Measurements from ENCODE around the gene ITIH2. TPM values are rescaled to one million over a fixed set of nuclear protein-coding genes. Genes with fewer than 3 reads are reported as not detected.
"Not testable (repeated sequence)": the region's sequence is repeated elsewhere in the genome, so short reads cannot be mapped to it uniquely, and the experiment has no call there.

ITIH2 gene
- polyA plus RNA-seq, 2 of the 4 experiments (the other 2 are of a cell fraction): 0.31 to 0.54 TPM

GRCh38 chr10:7708832-7709231, 5.7 kb downstream of the ITIH2 start:
- TF ChIP-seq PBX3 (IDR thresholded peaks at IDR 0.05) (no peak), TFCP2L1 (CRISPR knock-in tag; IDR thresholded peaks at IDR 0.05) (no peak), ZFP36 (IDR thresholded peaks at IDR 0.05; ENCODE audit: borderline replicate concordance, partially characterized antibody) (no peak), RNF2 (IDR thresholded peaks at IDR 0.05; ENCODE audit: borderline replicate concordance, low read depth) (no peak), FOXS1 (CRISPR knock-in tag; IDR thresholded peaks at IDR 0.05) (no peak), USF2 (IDR thresholded peaks at IDR 0.05) (no peak), SMC3 (IDR thresholded peaks at IDR 0.05) (no peak), TP53 (CRISPR knock-in tag; IDR thresholded peaks at IDR 0.05) (no peak), MAX (IDR thresholded peaks at IDR 0.05) (no peak), NPAS2 (CRISPR knock-in tag; IDR thresholded peaks at IDR 0.05; ENCODE audit: borderline replicate concordance) (no peak), CBX2 (IDR thresholded peaks at IDR 0.05; ENCODE audit: borderline replicate concordance, low read depth) (no peak)
- Histone ChIP-seq H3K27ac (no peak overlapping the region), H3K4me3 (no peak overlapping the region), H3K4me2 (no peak overlapping the region), H3K9me3 (no peaks in the 10 kb centered on the region), H3K4me1 (peaks cover 14% of the 10 kb centered on the region; the same call in 2 of the 3 replicates)
- ChIA-PET CTCF (interaction anchor here (0.9 to 4.7 kb wide), 3 partner anchors 9 to 51 kb away, joined by 3 to 27 read pairs (median 7); no protein-coding TSS in a partner anchor), POLR2A (interaction anchor here (1.2 kb wide), 1 partner anchor 79 kb away, joined by 3 read pairs; the partner anchor contains the start of genes ATP5F1C and KIN)
- no peak for DNase-seq (ENCODE audit: low read depth in 1 of 2, low spot score in 1 of 2)
- WGBS (ENCODE audit: missing lambda C conversion rate): 75% methylated on average over 4 of the region's 4 CpGs
- no peak for FAIRE-seq
- no peak for ATAC-seq

- ATAC-seq (no peak), DNase-seq (ENCODE audit: low read depth in 1 of 2, low spot score in 1 of 2) (no peak), FAIRE-seq (no peak)
- WGBS (ENCODE audit: missing lambda C conversion rate): 53% methylated on average over 1 of the region's 1 CpG
- Histone ChIP-seq H3K4me3 (no peak overlapping the region), H3K9me3 (no peaks in the 10 kb centered on the region), H3K4me1 (peaks cover 14% of the 10 kb centered on the region; the same call in 2 of the 3 replicates), H3K4me2 (no peak overlapping the region), H3K27ac (no peak overlapping the region)
- POLR2A ChIA-PET: no interaction called here
- CTCF ChIA-PET: no interaction called here
- no peak for TF ChIP-seq EP300 (IDR thresholded peaks at IDR 0.05)
- no peak for TF ChIP-seq CHD4 (IDR thresholded peaks at IDR 0.05; ENCODE audit: borderline replicate concordance)
- TF ChIP-seq, protein P1, sequence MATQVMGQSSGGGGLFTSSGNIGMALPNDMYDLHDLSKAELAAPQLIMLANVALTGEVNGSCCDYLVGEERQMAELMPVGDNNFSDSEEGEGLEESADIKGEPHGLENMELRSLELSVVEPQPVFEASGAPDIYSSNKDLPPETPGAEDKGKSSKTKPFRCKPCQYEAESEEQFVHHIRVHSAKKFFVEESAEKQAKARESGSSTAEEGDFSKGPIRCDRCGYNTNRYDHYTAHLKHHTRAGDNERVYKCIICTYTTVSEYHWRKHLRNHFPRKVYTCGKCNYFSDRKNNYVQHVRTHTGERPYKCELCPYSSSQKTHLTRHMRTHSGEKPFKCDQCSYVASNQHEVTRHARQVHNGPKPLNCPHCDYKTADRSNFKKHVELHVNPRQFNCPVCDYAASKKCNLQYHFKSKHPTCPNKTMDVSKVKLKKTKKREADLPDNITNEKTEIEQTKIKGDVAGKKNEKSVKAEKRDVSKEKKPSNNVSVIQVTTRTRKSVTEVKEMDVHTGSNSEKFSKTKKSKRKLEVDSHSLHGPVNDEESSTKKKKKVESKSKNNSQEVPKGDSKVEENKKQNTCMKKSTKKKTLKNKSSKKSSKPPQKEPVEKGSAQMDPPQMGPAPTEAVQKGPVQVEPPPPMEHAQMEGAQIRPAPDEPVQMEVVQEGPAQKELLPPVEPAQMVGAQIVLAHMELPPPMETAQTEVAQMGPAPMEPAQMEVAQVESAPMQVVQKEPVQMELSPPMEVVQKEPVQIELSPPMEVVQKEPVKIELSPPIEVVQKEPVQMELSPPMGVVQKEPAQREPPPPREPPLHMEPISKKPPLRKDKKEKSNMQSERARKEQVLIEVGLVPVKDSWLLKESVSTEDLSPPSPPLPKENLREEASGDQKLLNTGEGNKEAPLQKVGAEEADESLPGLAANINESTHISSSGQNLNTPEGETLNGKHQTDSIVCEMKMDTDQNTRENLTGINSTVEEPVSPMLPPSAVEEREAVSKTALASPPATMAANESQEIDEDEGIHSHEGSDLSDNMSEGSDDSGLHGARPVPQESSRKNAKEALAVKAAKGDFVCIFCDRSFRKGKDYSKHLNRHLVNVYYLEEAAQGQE (IDR thresholded peaks at IDR 0.05): no peak
- TF ChIP-seq CBX8 (IDR thresholded peaks at IDR 0.05): no peak
- TF ChIP-seq HOXB5 (CRISPR knock-in tag; IDR thresholded peaks at IDR 0.05): no peak
- no peak for TF ChIP-seq EHF (CRISPR knock-in tag; IDR thresholded peaks at IDR 0.05)
- TF ChIP-seq ESRRA (IDR thresholded peaks at IDR 0.05; ENCODE audit: borderline replicate concordance, low read length): no peak
- TF ChIP-seq NFE2L2 (conservative IDR thresholded peaks at IDR 0.05; ENCODE audit: low read length): no peak
- no peak for TF ChIP-seq MAFK (IDR thresholded peaks at IDR 0.05; ENCODE audit: partially characterized antibody)
- TF ChIP-seq FOSB (CRISPR knock-in tag; IDR thresholded peaks at IDR 0.05): no peak
- TF ChIP-seq, protein P2, sequence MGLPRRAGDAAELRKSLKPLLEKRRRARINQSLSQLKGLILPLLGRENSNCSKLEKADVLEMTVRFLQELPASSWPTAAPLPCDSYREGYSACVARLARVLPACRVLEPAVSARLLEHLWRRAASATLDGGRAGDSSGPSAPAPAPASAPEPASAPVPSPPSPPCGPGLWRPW (IDR thresholded peaks at IDR 0.05): no peak
- TF ChIP-seq ZFP36 (IDR thresholded peaks at IDR 0.05; ENCODE audit: borderline replicate concordance, partially characterized antibody): no peak
- no peak for TF ChIP-seq CEBPB (IDR thresholded peaks at IDR 0.05)
- no peak for TF ChIP-seq MAZ (IDR thresholded peaks at IDR 0.05; ENCODE audit: borderline replicate concordance, low read depth, low read length)
- TF ChIP-seq, protein P3, sequence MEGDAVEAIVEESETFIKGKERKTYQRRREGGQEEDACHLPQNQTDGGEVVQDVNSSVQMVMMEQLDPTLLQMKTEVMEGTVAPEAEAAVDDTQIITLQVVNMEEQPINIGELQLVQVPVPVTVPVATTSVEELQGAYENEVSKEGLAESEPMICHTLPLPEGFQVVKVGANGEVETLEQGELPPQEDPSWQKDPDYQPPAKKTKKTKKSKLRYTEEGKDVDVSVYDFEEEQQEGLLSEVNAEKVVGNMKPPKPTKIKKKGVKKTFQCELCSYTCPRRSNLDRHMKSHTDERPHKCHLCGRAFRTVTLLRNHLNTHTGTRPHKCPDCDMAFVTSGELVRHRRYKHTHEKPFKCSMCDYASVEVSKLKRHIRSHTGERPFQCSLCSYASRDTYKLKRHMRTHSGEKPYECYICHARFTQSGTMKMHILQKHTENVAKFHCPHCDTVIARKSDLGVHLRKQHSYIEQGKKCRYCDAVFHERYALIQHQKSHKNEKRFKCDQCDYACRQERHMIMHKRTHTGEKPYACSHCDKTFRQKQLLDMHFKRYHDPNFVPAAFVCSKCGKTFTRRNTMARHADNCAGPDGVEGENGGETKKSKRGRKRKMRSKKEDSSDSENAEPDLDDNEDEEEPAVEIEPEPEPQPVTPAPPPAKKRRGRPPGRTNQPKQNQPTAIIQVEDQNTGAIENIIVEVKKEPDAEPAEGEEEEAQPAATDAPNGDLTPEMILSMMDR (IDR thresholded peaks at IDR 0.05): no peak
- no peak for TF ChIP-seq TFCP2L1 (CRISPR knock-in tag; IDR thresholded peaks at IDR 0.05)
- TF ChIP-seq JUNB (IDR thresholded peaks at IDR 0.05): no peak
These were observed 7.3 kb downstream of the ITIH2 start for GRCh38 chr10:7710446-7710845.

DNA sequence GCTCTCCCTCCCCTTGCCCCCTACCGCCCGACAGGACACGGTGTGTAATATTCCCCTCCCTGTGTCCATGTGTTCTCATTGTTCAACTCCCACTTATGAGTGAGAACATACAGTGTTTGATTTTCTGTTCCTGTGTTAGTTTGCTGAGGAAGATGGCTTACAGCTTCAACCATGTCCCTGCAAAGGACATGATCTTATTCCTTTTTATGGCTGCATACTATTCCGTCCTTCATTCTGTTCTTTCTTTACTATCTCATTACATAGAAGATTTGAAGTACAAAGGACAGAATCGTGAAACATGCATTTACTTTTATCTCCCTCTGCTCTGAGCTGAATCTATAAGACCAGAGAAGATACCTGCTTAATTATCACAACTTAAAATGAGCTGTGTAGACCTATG, 8.0 kb downstream of the ITIH2 start:
- ATAC-seq; H3K27ac ChIP-seq; DNase-seq (ENCODE audit: low read depth in 1 of 2, low spot score in 1 of 2); H3K4me1 ChIP-seq; POLR2A ChIA-PET; H3K4me2 ChIP-seq; H3K4me3 ChIP-seq; H3K9me3 ChIP-seq; FAIRE-seq: not testable (repeated sequence)
- 62% methylated on average over 5 of the region's 5 CpGs for WGBS (ENCODE audit: missing lambda C conversion rate)
- CTCF ChIA-PET: interaction anchor here (0.9 to 1.3 kb wide), 3 partner anchors 10 to 186 kb away, joined by 3 to 5 read pairs (median 3); no protein-coding TSS in a partner anchor

Measured in A549 (cell line).